HEK293 (cell line): Measurements from ENCODE around the gene FAM24B.

Experiments
- CTCF ChIA-PET: fragments of 350-600 bp; formaldehyde crosslinking; extraction: SDS; loops from one replicate; lab custom pipeline; 2021; ENCODE audit warnings: antibody characterized with exemption; lab: Yijun Ruan, JAX
- POLR2A ChIA-PET: fragments of 300-600 bp; formaldehyde crosslinking; extraction: SDS; loops from one replicate; lab custom pipeline; 2020; ENCODE audit warnings: antibody characterized with exemption, inconsistent platforms; lab: Yijun Ruan, JAX
- H3K27ac ChIP-seq: fragments of 200-500 bp; sonication (Bioruptor generic); 2 replicates; pipeline ENCODE4 v1.5.1; 2014; ENCODE audit warnings: low read depth, low read length, control low read depth, inconsistent platforms; ENCODE audit errors: extremely low read depth
- H3K36me3 ChIP-seq, 2 experiments: fragments of 200-500 bp in 1 of 2; sonication (Bioruptor generic) in 1 of 2; 1 replicate in 1 of 2; 2 replicates in 1 of 2; pipeline ENCODE4 v1.5.1; 2014 to 2017; ENCODE audit warnings: inconsistent platforms in 2 of 2, low read length in 2 of 2; ENCODE audit not compliant: control insufficient read depth in 2 of 2, insufficient read depth in 1 of 2
- H3K4me1 ChIP-seq: fragments of 200-500 bp; sonication (Bioruptor generic); 2 replicates; pipeline ENCODE4 v1.5.1; 2014; ENCODE audit warnings: mild to moderate bottlenecking, low read length, inconsistent platforms; ENCODE audit not compliant: control insufficient read depth, insufficient read depth
- H3K4me3 ChIP-seq: 2 replicates; pipeline ENCODE4 v1.5.1; 2011; ENCODE audit warnings: low read depth, mild to moderate bottlenecking, control low read depth, low read length, moderate library complexity
- H3K9me3 ChIP-seq: fragments of 200-500 bp; sonication (Bioruptor generic); 2 replicates; pipeline ENCODE4 v1.5.1; 2014; ENCODE audit warnings: low read depth, low read length, inconsistent platforms; ENCODE audit not compliant: control insufficient read depth, insufficient read depth
- KLF10 ChIP-seq: fragments of 450-650 bp; IDR thresholded peaks from 2 replicates; pipeline ENCODE4 v1.5.1; 2018; ENCODE audit warnings: missing biosample characterization, mild to moderate bottlenecking, missing genetic modification characterization
- KLF7 ChIP-seq: fragments of 450-650 bp; formaldehyde crosslinking; IDR thresholded peaks from 2 replicates; pipeline ENCODE4 v1.5.1; 2016; ENCODE audit warnings: missing biosample characterization, missing genetic modification characterization, borderline replicate concordance
- MEIS1 ChIP-seq: sonication (generic); formaldehyde crosslinking; IDR thresholded peaks from 2 replicates; pipeline ENCODE4 v1.8.1; 2022; ENCODE audit warnings: missing genetic modification reagents, mild to moderate bottlenecking, borderline replicate concordance
- PBX3 ChIP-seq: sonication (generic); formaldehyde crosslinking; IDR thresholded peaks from 2 replicates; pipeline ENCODE4 v1.8.1; 2022; ENCODE audit warnings: mild to moderate bottlenecking, moderate library complexity, missing genetic modification reagents
- SCRT2 ChIP-seq: fragments of 450-650 bp; formaldehyde crosslinking; IDR thresholded peaks from 2 replicates; pipeline ENCODE4 v1.5.1; 2016; ENCODE audit warnings: missing biosample characterization, missing genetic modification characterization
- TRIM28 ChIP-seq: IDR thresholded peaks from 2 replicates; pipeline ENCODE4 v1.6.1; 2011; ENCODE audit warnings: low read length, control low read depth, borderline replicate concordance
- YY1 ChIP-seq: fragments of 450-650 bp; formaldehyde crosslinking; IDR thresholded peaks from 2 replicates; pipeline ENCODE4 v1.5.1; 2018; ENCODE audit warnings: missing biosample characterization, missing genetic modification characterization
- ZBTB1 ChIP-seq: fragments of 450-650 bp; formaldehyde crosslinking; IDR thresholded peaks from 2 replicates; pipeline ENCODE4 v1.5.1; 2016; ENCODE audit warnings: missing biosample characterization, missing genetic modification characterization
- ZNF10 ChIP-seq: fragments of 450-650 bp; formaldehyde crosslinking; IDR thresholded peaks from 2 replicates; pipeline ENCODE4 v1.5.1; 2017; ENCODE audit warnings: missing biosample characterization, missing genetic modification characterization
- ZNF114 ChIP-seq: fragments of 450-650 bp; formaldehyde crosslinking; IDR thresholded peaks from 2 replicates; pipeline ENCODE4 v1.5.0; 2017; ENCODE audit warnings: missing biosample characterization, missing genetic modification characterization
- ZNF155 ChIP-seq: fragments of 450-650 bp; formaldehyde crosslinking; IDR thresholded peaks from 2 replicates; pipeline ENCODE4 v1.5.1; 2016; ENCODE audit warnings: missing biosample characterization, missing genetic modification characterization
- ZNF202 ChIP-seq: fragments of 450-650 bp; formaldehyde crosslinking; IDR thresholded peaks from 2 replicates; pipeline ENCODE4 v1.5.1; 2016; ENCODE audit warnings: missing biosample characterization, missing genetic modification characterization, borderline replicate concordance
- ZNF24 ChIP-seq: fragments of 450-650 bp; formaldehyde crosslinking; IDR thresholded peaks from 2 replicates; pipeline ENCODE4 v1.5.1; 2016; ENCODE audit warnings: missing biosample characterization, missing genetic modification characterization
- ZNF354C ChIP-seq: fragments of 450-650 bp; formaldehyde crosslinking; IDR thresholded peaks from 2 replicates; pipeline ENCODE4 v1.5.1; 2016; ENCODE audit warnings: missing biosample characterization, missing genetic modification characterization, low read depth, borderline replicate concordance
- ZNF623 ChIP-seq: fragments of 450-650 bp; formaldehyde crosslinking; IDR thresholded peaks from 2 replicates; pipeline ENCODE4 v1.5.1; 2016; ENCODE audit warnings: missing biosample characterization, missing genetic modification characterization
- ZNF654 ChIP-seq: fragments of 450-650 bp; formaldehyde crosslinking; IDR thresholded peaks from 2 replicates; pipeline ENCODE4 v1.5.1; 2016; ENCODE audit warnings: low read depth, missing biosample characterization, missing genetic modification characterization
- ZXDB ChIP-seq: fragments of 450-650 bp; formaldehyde crosslinking; IDR thresholded peaks from 2 replicates; pipeline ENCODE4 v1.5.1; 2016; ENCODE audit warnings: missing biosample characterization, missing genetic modification characterization
- TF ChIP-seq, protein P1 (sequence below): fragments of 450-650 bp; formaldehyde crosslinking; IDR thresholded peaks from 2 replicates; pipeline ENCODE4 v1.5.1; 2016; ENCODE audit warnings: missing biosample characterization, missing genetic modification characterization, borderline replicate concordance
- TF ChIP-seq, protein P2 (sequence below): fragments of 450-650 bp; formaldehyde crosslinking; IDR thresholded peaks from 2 replicates; pipeline ENCODE4 v1.5.1; 2017; ENCODE audit warnings: missing biosample characterization, missing genetic modification characterization
- TF ChIP-seq, protein P3 (sequence below): fragments of 450-650 bp; formaldehyde crosslinking; IDR thresholded peaks from 2 replicates; pipeline ENCODE4 v1.5.1; 2016; ENCODE audit warnings: missing biosample characterization, missing genetic modification characterization
- TF ChIP-seq, protein P4 (sequence below): fragments of 450-650 bp; formaldehyde crosslinking; IDR thresholded peaks from 2 replicates; pipeline ENCODE4 v1.5.1; 2017; ENCODE audit warnings: missing biosample characterization, missing genetic modification characterization

The FAM24B gene

DNA sequence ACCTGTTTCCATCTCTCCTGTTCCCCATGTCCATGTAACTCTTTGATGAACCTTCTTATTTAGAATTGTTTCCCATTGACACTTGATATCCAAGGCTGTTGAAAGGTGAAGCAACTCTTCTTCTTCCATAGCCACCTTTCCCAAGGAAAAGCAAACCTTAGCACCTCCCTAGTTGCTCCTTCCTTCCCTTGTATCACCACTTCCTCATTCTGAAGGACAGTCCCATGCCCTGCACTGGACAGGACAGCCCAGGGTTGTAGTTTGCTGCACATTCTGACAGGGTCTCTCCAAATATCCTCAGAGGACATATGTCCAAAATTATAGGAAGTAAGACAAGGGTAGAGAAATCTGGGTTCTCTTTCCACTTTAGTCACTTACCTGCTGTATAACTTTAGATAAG is 39.9 kb downstream of the FAM24B start (continued):
- no peak for TF ChIP-seq ZNF10 (tag by site-specific recombination)

GRCh38 chr10:122838880-122839279 is 40.5 kb downstream of the FAM24B start:
- TF ChIP-seq YY1 (tag by site-specific recombination) (no peak), ZNF354C (tag by site-specific recombination) (no peak), ZBTB1 (tag by site-specific recombination) (no peak), ZNF654 (no peak), KLF10 (tag by site-specific recombination) (no peak), ZNF623 (no peak), MEIS1 (no peak), ZNF114 (tag by site-specific recombination) (no peak), PBX3 (CRISPR knock-in tag) (no peak), ZNF155 (tag by site-specific recombination) (no peak)
- TF ChIP-seq, protein P1, sequence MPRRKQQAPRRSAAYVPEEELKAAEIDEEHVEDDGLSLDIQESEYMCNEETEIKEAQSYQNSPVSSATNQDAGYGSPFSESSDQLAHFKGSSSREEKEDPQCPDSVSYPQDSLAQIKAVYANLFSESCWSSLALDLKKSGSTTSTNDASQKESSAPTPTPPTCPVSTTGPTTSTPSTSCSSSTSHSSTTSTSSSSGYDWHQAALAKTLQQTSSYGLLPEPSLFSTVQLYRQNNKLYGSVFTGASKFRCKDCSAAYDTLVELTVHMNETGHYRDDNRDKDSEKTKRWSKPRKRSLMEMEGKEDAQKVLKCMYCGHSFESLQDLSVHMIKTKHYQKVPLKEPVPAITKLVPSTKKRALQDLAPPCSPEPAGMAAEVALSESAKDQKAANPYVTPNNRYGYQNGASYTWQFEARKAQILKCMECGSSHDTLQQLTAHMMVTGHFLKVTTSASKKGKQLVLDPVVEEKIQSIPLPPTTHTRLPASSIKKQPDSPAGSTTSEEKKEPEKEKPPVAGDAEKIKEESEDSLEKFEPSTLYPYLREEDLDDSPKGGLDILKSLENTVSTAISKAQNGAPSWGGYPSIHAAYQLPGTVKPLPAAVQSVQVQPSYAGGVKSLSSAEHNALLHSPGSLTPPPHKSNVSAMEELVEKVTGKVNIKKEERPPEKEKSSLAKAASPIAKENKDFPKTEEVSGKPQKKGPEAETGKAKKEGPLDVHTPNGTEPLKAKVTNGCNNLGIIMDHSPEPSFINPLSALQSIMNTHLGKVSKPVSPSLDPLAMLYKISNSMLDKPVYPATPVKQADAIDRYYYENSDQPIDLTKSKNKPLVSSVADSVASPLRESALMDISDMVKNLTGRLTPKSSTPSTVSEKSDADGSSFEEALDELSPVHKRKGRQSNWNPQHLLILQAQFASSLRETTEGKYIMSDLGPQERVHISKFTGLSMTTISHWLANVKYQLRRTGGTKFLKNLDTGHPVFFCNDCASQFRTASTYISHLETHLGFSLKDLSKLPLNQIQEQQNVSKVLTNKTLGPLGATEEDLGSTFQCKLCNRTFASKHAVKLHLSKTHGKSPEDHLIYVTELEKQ (tag by site-specific recombination) = no peak
- TF ChIP-seq, protein P2, sequence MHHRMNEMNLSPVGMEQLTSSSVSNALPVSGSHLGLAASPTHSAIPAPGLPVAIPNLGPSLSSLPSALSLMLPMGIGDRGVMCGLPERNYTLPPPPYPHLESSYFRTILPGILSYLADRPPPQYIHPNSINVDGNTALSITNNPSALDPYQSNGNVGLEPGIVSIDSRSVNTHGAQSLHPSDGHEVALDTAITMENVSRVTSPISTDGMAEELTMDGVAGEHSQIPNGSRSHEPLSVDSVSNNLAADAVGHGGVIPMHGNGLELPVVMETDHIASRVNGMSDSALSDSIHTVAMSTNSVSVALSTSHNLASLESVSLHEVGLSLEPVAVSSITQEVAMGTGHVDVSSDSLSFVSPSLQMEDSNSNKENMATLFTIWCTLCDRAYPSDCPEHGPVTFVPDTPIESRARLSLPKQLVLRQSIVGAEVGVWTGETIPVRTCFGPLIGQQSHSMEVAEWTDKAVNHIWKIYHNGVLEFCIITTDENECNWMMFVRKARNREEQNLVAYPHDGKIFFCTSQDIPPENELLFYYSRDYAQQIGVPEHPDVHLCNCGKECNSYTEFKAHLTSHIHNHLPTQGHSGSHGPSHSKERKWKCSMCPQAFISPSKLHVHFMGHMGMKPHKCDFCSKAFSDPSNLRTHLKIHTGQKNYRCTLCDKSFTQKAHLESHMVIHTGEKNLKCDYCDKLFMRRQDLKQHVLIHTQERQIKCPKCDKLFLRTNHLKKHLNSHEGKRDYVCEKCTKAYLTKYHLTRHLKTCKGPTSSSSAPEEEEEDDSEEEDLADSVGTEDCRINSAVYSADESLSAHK (tag by site-specific recombination) = no peak
- Histone ChIP-seq H3K4me1 (no peaks in the 10 kb centered on the region), H3K9me3 (no peaks in the 10 kb centered on the region), H3K4me3 (no peak overlapping the region), H3K36me3 (peaks cover 6 to 44% of the 10 kb centered on the region in 2 experiments; a peak in 2 of 3 replicates), H3K27ac (no peak overlapping the region)
- ChIA-PET CTCF (interaction anchor here (0.5 kb wide), 1 partner anchor 77 kb away, joined by 3 read pairs; no protein-coding TSS in a partner anchor), POLR2A (no interaction called here)

DNA sequence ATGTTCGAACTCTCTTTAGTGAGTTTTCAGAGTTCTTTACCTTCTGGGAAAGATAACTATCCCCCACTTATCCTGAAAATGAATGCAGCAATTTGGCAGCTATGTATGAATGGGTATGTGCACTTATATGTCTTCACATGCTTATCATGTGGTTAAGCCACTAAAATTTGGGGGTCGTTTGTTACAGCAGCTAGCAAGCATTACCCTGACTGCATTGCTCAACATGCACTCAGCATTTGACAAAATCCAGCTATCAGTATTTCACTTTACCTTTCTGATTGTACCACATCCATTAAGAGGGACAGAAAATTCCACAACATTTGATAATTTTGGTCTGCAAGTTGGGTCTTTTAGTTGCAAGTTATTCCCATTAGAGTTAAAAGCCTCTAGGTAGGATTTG is 43.5 kb downstream of the FAM24B start:
- ChIA-PET POLR2A (no interaction called here), CTCF (interaction anchor here (0.7 kb wide), 1 partner anchor 270 kb away, joined by 3 read pairs; no protein-coding TSS in a partner anchor)
- no peaks in the 10 kb centered on the region for H3K4me1 ChIP-seq
- H3K36me3 ChIP-seq = peaks cover 6 to 64% of the 10 kb centered on the region in 2 experiments
- no peak overlapping the region for H3K4me3 ChIP-seq
- H3K9me3 ChIP-seq = no peaks in the 10 kb centered on the region
- H3K27ac ChIP-seq = no peak overlapping the region
- TF ChIP-seq TRIM28 (no peak), ZNF10 (tag by site-specific recombination) (no peak), ZNF24 (tag by site-specific recombination) (no peak), ZXDB (no peak), SCRT2 (tag by site-specific recombination) (no peak), KLF7 (tag by site-specific recombination) (no peak), ZNF202 (no peak)
- TF ChIP-seq, protein P3, sequence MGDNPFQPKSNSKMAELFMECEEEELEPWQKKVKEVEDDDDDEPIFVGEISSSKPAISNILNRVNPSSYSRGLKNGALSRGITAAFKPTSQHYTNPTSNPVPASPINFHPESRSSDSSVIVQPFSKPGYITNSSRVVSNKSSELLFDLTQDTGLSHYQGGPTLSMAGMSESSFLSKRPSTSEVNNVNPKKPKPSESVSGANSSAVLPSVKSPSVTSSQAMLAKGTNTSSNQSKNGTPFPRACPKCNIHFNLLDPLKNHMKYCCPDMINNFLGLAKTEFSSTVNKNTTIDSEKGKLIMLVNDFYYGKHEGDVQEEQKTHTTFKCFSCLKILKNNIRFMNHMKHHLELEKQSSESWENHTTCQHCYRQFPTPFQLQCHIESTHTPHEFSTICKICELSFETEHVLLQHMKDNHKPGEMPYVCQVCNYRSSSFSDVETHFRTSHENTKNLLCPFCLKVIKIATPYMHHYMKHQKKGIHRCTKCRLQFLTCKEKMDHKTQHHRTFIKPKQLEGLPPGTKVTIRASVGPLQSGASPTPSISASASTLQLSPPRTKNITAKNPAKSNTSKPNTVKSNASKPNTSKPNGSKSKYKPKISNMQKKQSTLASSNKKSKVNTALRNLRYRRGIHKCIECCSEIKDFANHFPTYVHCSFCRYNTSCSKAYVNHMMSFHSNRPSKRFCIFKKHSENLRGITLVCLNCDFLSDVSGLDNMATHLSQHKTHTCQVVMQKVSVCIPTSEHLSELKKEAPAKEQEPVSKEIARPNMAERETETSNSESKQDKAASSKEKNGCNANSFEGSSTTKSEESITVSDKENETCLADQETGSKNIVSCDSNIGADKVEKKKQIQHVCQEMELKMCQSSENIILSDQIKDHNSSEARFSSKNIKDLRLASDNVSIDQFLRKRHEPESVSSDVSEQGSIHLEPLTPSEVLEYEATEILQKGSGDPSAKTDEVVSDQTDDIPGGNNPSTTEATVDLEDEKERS (tag by site-specific recombination) = no peak
- TF ChIP-seq, protein P4, sequence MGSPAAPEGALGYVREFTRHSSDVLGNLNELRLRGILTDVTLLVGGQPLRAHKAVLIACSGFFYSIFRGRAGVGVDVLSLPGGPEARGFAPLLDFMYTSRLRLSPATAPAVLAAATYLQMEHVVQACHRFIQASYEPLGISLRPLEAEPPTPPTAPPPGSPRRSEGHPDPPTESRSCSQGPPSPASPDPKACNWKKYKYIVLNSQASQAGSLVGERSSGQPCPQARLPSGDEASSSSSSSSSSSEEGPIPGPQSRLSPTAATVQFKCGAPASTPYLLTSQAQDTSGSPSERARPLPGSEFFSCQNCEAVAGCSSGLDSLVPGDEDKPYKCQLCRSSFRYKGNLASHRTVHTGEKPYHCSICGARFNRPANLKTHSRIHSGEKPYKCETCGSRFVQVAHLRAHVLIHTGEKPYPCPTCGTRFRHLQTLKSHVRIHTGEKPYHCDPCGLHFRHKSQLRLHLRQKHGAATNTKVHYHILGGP (tag by site-specific recombination) = no peak
